NCI-H2081 treated with DMSO at 0.1 percent for 48 hours (cell line): ENCODE data around the gene NAGK.

Experiments
- DNase-seq: peaks from one replicate; lab custom pipeline; 2025; lab: John Stamatoyannopoulos, UW

The NAGK gene

GRCh38 chr2:71108091-71108490 is 39.6 kb downstream of the NAGK start:
- DNase-seq: no peak

DNA sequence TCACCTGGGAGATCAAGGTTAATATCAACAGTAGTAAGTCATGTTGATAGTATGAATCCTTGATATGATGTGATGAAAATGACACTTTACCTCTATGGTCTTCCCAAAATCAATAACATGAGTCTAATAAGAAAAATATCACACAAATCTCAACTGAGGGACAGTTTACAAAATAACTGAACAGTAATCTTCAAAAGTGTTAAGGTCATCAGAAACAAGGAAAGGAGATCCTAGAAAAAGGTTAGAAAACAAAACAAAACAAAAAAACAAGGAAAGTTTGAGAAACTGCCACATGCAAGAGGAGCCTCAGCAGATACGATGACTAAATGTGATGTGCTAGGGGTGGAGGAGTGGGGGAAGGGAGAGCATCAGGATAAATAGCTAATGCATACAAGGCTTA is 45.4 kb downstream of the NAGK start:
- DNase-seq: no peak

GRCh38 chr2:71117063-71117462 is 48.6 kb downstream of the NAGK start:
- no peak for DNase-seq

GRCh38 chr2:71120195-71120594 is 51.7 kb downstream of the NAGK start:
- DNase-seq: no peak

- no peak for DNase-seq
These were observed 53.0 kb downstream of the NAGK start for GRCh38 chr2:71121479-71121878.

- DNase-seq: no peak
These were observed 54.2 kb downstream of the NAGK start for GRCh38 chr2:71122387-71123298.

DNA sequence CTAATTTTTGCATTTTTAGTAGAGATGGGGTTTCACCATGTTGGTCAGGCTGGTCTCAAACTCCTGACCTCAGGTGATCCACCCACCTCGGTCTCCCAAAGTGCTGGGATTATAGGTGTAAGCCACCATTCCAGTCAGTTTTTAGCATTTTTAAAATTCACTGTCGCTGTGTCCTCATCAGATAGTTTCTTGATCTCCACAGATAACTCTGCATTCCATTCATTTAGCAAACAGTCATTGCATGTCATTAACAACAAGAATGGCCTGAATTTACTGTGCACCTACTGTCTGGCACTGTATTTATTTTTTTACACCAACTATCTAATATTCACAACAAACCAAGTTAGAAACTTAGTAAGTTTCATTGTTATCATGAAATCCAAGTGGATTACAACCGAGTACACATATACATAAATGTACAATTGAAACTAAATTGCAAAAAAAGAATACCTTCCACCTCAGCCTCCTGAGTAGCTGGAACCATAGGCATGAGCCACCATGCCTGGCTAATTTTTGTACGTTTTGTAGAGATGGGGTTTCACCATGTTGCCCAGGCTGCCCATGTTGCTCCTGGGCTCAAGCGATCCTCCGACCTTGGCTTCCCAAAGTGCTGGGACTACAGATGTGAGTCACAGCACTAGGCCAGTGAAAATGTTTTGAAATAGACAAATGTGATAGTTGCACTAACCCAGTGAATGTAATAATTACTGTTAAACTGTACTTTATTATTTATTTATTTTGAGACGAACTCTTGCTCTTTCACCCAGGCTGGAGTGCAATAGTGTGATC is 57.3 kb downstream of the NAGK start:
- DNase-seq: no peak

DNA sequence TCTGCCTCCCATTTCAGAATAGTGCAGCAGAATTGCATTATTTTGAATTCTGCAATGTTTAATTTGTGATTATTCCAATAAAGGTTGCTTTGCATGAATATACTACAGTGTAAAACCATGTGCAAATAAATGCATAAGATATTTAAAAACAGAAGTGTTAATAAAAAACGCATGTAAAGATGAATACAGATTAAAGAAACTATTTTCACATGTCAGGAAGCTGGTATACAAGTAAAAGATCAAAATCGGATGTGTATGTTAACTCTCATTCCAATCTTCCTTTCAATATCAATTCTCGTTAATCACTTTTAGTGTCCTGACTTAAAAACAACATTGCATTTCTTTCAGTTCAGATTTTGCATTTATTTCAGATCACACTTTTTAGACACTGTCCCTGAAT is 58.5 kb downstream of the NAGK start:
- no peak for DNase-seq
